GM12878 (cell line): ENCODE measurements around the gene CORO2B. TPM values are rescaled to one million over a fixed set of nuclear protein-coding genes. Genes with fewer than 3 reads are reported as not detected.

Experiments used
- ATAC-seq: fragments of 200-7000 bp; cut with Tn5 transposase; 3 replicates; pipeline ENCODE4 v1.9.1; 2020; ENCODE audit warnings: mild to moderate bottlenecking, moderate library complexity
- BruUV-seq: library from RNA; stranded (reverse); fragments of 400-500 nt; replicated peaks from 2 replicates; lab custom pipeline; 2021; lab: Mats Ljungman, UMichigan
- CTCF ChIA-PET: fragments of 300-600 bp; sonication (Branson Sonifier 250); formaldehyde crosslinking; extraction: SDS; loops from one replicate; lab custom pipeline; 2021; ENCODE audit warnings: inconsistent platforms; lab: Yijun Ruan, JAX
- POLR2A ChIA-PET: fragments of 350-600 bp; formaldehyde crosslinking; extraction: SDS; loops from one replicate; lab custom pipeline; 2021; ENCODE audit warnings: inconsistent platforms; lab: Charles Lee
- RAD21 ChIA-PET: fragments of 300-600 bp; sonication (Branson Sonifier 250); formaldehyde crosslinking; loops from one replicate; lab custom pipeline; 2023; ENCODE audit warnings: antibody characterized with exemption; ENCODE audit not compliant: unreplicated experiment; lab: Charles Lee
- SMC1A ChIA-PET: fragments of 300-600 bp; sonication (Branson Sonifier 250); formaldehyde crosslinking; loops from one replicate; lab custom pipeline; 2023; ENCODE audit not compliant: unreplicated experiment, uncharacterized antibody; lab: Charles Lee
- DNase-seq: peaks from one replicate; pipeline ENCODE4 v3.0.0-alpha.2; 2011; ENCODE audit warnings: low read depth, low spot score
- FAIRE-seq: peaks from 3 replicates; lab custom pipeline; 2011; peaks lifted over from hg19 to GRCh38; lab: Jason Lieb, UNC
- H2AFZ ChIP-seq: 2 replicates; pipeline ENCODE4 v1.6.0; 2011; ENCODE audit warnings: low read depth, low read length, control low read depth; ENCODE audit not compliant: control insufficient read depth
- H3K27ac ChIP-seq: 2 replicates; pipeline ENCODE4 v1.5.1; 2011; ENCODE audit warnings: control low read depth; ENCODE audit not compliant: control insufficient read depth, insufficient read depth
- H3K27me3 ChIP-seq, 2 experiments: replicated peaks in 1 of 2; 2 replicates each; pipeline versions ENCODE4 v1.6.0 to v1.6.1; 2011; ENCODE audit warnings: low read length in 1 of 2; ENCODE audit not compliant: control insufficient read depth in 2 of 2, insufficient read depth in 2 of 2
- H3K36me3 ChIP-seq, 2 experiments: 2 replicates each; pipeline ENCODE4 v1.5.1; 2011; ENCODE audit warnings: low read length in 1 of 2; ENCODE audit not compliant: control insufficient read depth in 2 of 2, insufficient read depth in 2 of 2
- H3K4me1 ChIP-seq: 2 replicates; pipeline ENCODE4 v1.6.1; 2011; ENCODE audit warnings: mild to moderate bottlenecking, low read length, moderate library complexity, mixed read lengths; ENCODE audit not compliant: control insufficient read depth, insufficient read depth
- H3K4me2 ChIP-seq: 2 replicates; pipeline ENCODE4 v1.6.0; 2011; ENCODE audit warnings: control low read depth; ENCODE audit not compliant: control insufficient read depth, insufficient read depth
- H3K4me3 ChIP-seq: fragments of 200-600 bp; sonication (generic); 2 replicates; pipeline ENCODE4 v1.5.1; 2016
- H3K79me2 ChIP-seq: 2 replicates; pipeline ENCODE4 v1.6.0; 2011; ENCODE audit warnings: low read length; ENCODE audit not compliant: control insufficient read depth, insufficient read depth
- H3K9ac ChIP-seq: 2 replicates; pipeline ENCODE4 v1.8.0; 2011; ENCODE audit warnings: low read length, control low read depth, mixed read lengths; ENCODE audit not compliant: control insufficient read depth, insufficient read depth
- H3K9me3 ChIP-seq: replicated peaks from 3 replicates; pipeline ENCODE4 v1.5.1; 2011; ENCODE audit warnings: mild to moderate bottlenecking, low read length; ENCODE audit not compliant: control insufficient read depth, insufficient read depth
- H4K20me1 ChIP-seq: 2 replicates; pipeline ENCODE4 v1.6.0; 2011; ENCODE audit not compliant: control insufficient read depth, insufficient read depth
- KLF5 ChIP-seq: fragments of 450-650 bp; IDR thresholded peaks from 2 replicates; pipeline ENCODE4 v1.6.1; 2014; ENCODE audit warnings: mild to moderate bottlenecking; ENCODE audit not compliant: partially characterized antibody
- MYB ChIP-seq: fragments of 150-350 bp; IDR thresholded peaks from 2 replicates; pipeline ENCODE4 v1.6.1; 2014; ENCODE audit warnings: mild to moderate bottlenecking, low read depth, low read length, borderline replicate concordance
- NR2F1 ChIP-seq: fragments of 450-650 bp; conservative IDR thresholded peaks from 2 replicates; pipeline ENCODE4 v1.6.1; 2017; ENCODE audit warnings: mild to moderate bottlenecking
- NRF1 ChIP-seq: conservative IDR thresholded peaks from 2 replicates; pipeline ENCODE4 v1.6.1; 2011; ENCODE audit warnings: mild to moderate bottlenecking, low read depth, low read length, improper control_type of control experiment
- PAX8 ChIP-seq: fragments of 450-650 bp; IDR thresholded peaks from 2 replicates; pipeline ENCODE4 v1.6.1; 2017; ENCODE audit warnings: mild to moderate bottlenecking, moderate library complexity
- RBBP5 ChIP-seq: fragments of 200-600 bp; sonication (generic); conservative IDR thresholded peaks from 2 replicates; pipeline ENCODE4 v1.6.1; 2016
- RELA ChIP-seq: fragments of 450-650 bp; IDR thresholded peaks from 2 replicates; pipeline ENCODE4 v1.8.0; 2014; ENCODE audit warnings: borderline replicate concordance; ENCODE audit not compliant: partially characterized antibody
- SREBF1 ChIP-seq: IDR thresholded peaks from 2 replicates; pipeline ENCODE4 v1.6.1; 2012; ENCODE audit warnings: mild to moderate bottlenecking, low read length
- TCF12 ChIP-seq: IDR thresholded peaks from 2 replicates; pipeline ENCODE4 v1.6.1; 2011; ENCODE audit warnings: low read depth, mild to moderate bottlenecking, low read length
- ZNF622 ChIP-seq: fragments of 450-650 bp; IDR thresholded peaks from 2 replicates; pipeline ENCODE4 v1.6.1; 2017; ENCODE audit warnings: mild to moderate bottlenecking, inconsistent platforms
- WGBS: methylation state at CpG from one replicate; pipeline ENCODE4 v1.1.6; 2016; ENCODE audit warnings: low lambda C conversion rate; ENCODE audit not compliant: insufficient replicate concordance, insufficient coverage; ENCODE audit errors: missing lambda C conversion rate; 5-methylcytosine and 5-hydroxymethylcytosine counted together
- in situ Hi-C: fragments of 300-500 bp; cut with MboI; formaldehyde crosslinking; loops from 9 replicates; pipeline ENCODE4 v1.14.3; 2018; ENCODE audit warnings: mixed read lengths
- intact Hi-C: fragments of 100-400 bp; cut with micrococcal nuclease; formaldehyde crosslinking; loops from one replicate; pipeline ENCODE4 v1.14.2; 2022; ENCODE audit not compliant: unreplicated experiment
- polyA plus RNA-seq, 11 experiments: library from polyadenylated mRNA; depleted of rRNA in 4 of 11; unstranded in 6 of 11; stranded (reverse) in 5 of 11; fragments of >200 nt; fragmentation: Nextera tagmentation in 4 of 11; fragmentation: Illumina TruSeq in 1 of 11; extraction: Ambion mirVana in 4 of 11; extraction: Trizol in 1 of 11; gene quantifications; 1 replicate in 1 of 11; 2 replicates in 10 of 11; pipeline versions ENCODE4 v1.2.1 to v1.2.3, GENCODE V29; 2011 to 2016; ENCODE audit warnings: inconsistent platforms in 2 of 11, missing spikeins in 2 of 11, low read depth in 1 of 11
- total RNA-seq, 4 experiments: library from RNA; depleted of rRNA in 3 of 4; stranded (reverse); fragments of >200 nt in 3 of 4; fragmentation: Illumina TruSeq in 1 of 4; extraction: Trizol in 1 of 4; gene quantifications; 2 replicates each; pipeline versions ENCODE4 v1.2.1 to v1.2.3, GENCODE V29; 2013 to 2021
- TF ChIP-seq, protein P1 (sequence below), 3 experiments: IDR thresholded peaks in 2 of 3; conservative IDR thresholded peaks in 1 of 3; 2 replicates each; pipeline ENCODE4 v1.5.1; 2011; ENCODE audit warnings: low read depth in 3 of 3, low read length in 3 of 3, mild to moderate bottlenecking in 3 of 3, control low read depth in 2 of 3, moderate library complexity in 2 of 3, inconsistent platforms in 1 of 3, mixed read lengths in 1 of 3; ENCODE audit not compliant: control insufficient read depth in 2 of 3, insufficient read depth in 1 of 3; ENCODE audit errors: extremely low read depth in 1 of 3
- TF ChIP-seq, protein P2 (sequence below): fragments of 450-650 bp; IDR thresholded peaks from 2 replicates; pipeline ENCODE4 v1.6.1; 2016; ENCODE audit warnings: mild to moderate bottlenecking
- TF ChIP-seq, protein P3 (sequence below): IDR thresholded peaks from 2 replicates; pipeline ENCODE4 v1.6.1; 2012; ENCODE audit warnings: low read depth, low read length, improper control_type of control experiment

Gene CORO2B
- total and polyA plus RNA-seq, 10 of the 15 experiments (the other 5 are each of a cell fraction or from before 2014, with no cell fraction given): 0.05 to 0.73 (median 0.13) TPM; not detected in 4

DNA sequence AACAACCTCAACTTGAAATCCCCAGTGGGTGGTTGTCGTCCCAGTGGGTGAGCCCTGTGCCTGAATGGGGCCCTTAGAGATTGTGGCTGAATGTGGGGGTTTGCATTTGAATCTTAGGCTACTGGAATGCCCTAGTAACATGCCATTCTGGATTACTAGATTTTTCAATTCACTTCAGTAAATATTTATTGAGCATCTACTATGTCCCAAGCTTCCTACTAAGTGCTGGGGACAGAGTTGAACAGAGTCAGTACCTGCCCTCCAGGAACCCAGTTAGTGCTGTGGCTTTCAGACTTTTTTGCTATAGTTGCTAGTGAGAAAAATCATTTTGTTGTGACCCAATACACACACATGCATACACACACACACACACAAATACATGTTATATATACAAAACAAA, 39.0 kb downstream of the CORO2B start:
- no peaks in the 10 kb centered on the region for H3K9me3 ChIP-seq
- POLR2A ChIA-PET: no interaction called here
- TF ChIP-seq NRF1: no peak
- TF ChIP-seq KLF5: no peak
- TF ChIP-seq RELA: no peak
- TF ChIP-seq NR2F1: no peak
- TF ChIP-seq, protein P1, sequence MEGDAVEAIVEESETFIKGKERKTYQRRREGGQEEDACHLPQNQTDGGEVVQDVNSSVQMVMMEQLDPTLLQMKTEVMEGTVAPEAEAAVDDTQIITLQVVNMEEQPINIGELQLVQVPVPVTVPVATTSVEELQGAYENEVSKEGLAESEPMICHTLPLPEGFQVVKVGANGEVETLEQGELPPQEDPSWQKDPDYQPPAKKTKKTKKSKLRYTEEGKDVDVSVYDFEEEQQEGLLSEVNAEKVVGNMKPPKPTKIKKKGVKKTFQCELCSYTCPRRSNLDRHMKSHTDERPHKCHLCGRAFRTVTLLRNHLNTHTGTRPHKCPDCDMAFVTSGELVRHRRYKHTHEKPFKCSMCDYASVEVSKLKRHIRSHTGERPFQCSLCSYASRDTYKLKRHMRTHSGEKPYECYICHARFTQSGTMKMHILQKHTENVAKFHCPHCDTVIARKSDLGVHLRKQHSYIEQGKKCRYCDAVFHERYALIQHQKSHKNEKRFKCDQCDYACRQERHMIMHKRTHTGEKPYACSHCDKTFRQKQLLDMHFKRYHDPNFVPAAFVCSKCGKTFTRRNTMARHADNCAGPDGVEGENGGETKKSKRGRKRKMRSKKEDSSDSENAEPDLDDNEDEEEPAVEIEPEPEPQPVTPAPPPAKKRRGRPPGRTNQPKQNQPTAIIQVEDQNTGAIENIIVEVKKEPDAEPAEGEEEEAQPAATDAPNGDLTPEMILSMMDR (IDR thresholded peaks at IDR 0.05 in 2 of 3, conservative IDR thresholded peaks at IDR 0.05 in 1 of 3; ENCODE audit: control insufficient read depth in 2 of 3, extremely low read depth in 1 of 3, insufficient read depth in 1 of 3, low read depth in 3 of 3, low read length in 3 of 3): no peak
- no peak for TF ChIP-seq RBBP5
- TF ChIP-seq ZNF622: no peak
- no peak for TF ChIP-seq MYB
- TF ChIP-seq TCF12: no peak
- no peak for TF ChIP-seq SREBF1
- TF ChIP-seq, protein P2, sequence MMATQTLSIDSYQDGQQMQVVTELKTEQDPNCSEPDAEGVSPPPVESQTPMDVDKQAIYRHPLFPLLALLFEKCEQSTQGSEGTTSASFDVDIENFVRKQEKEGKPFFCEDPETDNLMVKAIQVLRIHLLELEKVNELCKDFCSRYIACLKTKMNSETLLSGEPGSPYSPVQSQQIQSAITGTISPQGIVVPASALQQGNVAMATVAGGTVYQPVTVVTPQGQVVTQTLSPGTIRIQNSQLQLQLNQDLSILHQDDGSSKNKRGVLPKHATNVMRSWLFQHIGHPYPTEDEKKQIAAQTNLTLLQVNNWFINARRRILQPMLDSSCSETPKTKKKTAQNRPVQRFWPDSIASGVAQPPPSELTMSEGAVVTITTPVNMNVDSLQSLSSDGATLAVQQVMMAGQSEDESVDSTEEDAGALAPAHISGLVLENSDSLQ: no peak
- no peak for TF ChIP-seq PAX8
- TF ChIP-seq, protein P3, sequence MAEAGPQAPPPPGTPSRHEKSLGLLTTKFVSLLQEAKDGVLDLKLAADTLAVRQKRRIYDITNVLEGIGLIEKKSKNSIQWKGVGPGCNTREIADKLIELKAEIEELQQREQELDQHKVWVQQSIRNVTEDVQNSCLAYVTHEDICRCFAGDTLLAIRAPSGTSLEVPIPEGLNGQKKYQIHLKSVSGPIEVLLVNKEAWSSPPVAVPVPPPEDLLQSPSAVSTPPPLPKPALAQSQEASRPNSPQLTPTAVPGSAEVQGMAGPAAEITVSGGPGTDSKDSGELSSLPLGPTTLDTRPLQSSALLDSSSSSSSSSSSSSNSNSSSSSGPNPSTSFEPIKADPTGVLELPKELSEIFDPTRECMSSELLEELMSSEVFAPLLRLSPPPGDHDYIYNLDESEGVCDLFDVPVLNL: no peak
- RAD21 ChIA-PET: no interaction called here
- H3K9ac ChIP-seq: no peak overlapping the region
- no peaks in the 10 kb centered on the region for H4K20me1 ChIP-seq
- no peak overlapping the region for H3K27ac ChIP-seq
- no peak for ATAC-seq
- no peak overlapping the region for H2AFZ ChIP-seq
- no peak for DNase-seq
- H3K4me2 ChIP-seq: no peak overlapping the region
- H3K79me2 ChIP-seq: no peaks in the 10 kb centered on the region
- H3K27me3 ChIP-seq: peaks cover 2% of the 10 kb centered on the region in 2 experiments; a peak in 3 of 4 replicates
- SMC1A ChIA-PET: no interaction called here
- CTCF ChIA-PET: no interaction called here
- H3K4me3 ChIP-seq: no peak overlapping the region
- intact Hi-C loops: no loop called here
- 0% methylated on average over 1 of the region's 1 CpG for WGBS
- no TSS peak for BruUV-seq
- in situ Hi-C loops: no loop called here
- FAIRE-seq: no peak
- no peaks in the 10 kb centered on the region for H3K4me1 ChIP-seq
- no peaks in the 10 kb centered on the region for H3K36me3 ChIP-seq
